HG02938 (cell line): ENCODE data around the gene DAB2IP.

ENCODE experiments used
- ATAC-seq: cut with Tn5 transposase; IDR thresholded peaks from one replicate; pipeline ENCODE4 v1.9.1; 2021; ENCODE audit warnings: mild to moderate bottlenecking, moderate library complexity; ENCODE audit not compliant: unreplicated experiment

DAB2IP gene

DNA sequence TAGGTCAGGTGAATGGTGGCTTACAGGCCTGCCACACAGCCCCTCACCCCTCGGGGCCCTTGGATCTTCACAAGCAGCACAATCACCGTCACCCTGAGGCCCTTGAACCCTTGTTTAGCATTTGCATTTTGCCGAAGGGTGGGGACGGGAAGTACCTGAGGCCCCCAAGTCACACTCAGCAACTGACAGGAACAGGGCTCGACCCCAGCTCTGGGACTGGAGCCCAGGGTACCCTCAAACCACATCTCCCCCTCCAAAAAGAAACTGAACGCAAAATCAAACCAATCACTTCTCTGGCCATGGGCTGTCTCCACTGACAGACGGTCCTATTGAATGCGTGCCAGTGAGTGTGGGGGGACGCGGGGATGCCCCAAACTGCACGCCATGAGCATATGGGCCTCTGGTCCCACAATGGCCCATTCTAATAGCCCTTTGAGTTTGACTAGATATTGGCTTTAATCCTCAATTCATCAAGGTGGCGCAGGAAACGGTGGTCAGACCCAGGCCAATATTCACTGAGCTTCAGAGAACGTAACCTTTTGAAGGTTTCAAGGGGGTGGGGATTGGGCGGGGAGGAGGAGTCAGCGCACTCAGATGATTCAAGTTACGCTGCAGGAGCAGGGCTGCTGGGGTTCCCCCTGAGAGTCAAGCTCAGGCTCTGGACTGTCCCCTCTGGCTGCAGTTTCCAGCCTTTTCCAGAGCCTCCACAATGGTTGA, 176.0 kb downstream of the DAB2IP start:
- ATAC-seq: no peak

DNA sequence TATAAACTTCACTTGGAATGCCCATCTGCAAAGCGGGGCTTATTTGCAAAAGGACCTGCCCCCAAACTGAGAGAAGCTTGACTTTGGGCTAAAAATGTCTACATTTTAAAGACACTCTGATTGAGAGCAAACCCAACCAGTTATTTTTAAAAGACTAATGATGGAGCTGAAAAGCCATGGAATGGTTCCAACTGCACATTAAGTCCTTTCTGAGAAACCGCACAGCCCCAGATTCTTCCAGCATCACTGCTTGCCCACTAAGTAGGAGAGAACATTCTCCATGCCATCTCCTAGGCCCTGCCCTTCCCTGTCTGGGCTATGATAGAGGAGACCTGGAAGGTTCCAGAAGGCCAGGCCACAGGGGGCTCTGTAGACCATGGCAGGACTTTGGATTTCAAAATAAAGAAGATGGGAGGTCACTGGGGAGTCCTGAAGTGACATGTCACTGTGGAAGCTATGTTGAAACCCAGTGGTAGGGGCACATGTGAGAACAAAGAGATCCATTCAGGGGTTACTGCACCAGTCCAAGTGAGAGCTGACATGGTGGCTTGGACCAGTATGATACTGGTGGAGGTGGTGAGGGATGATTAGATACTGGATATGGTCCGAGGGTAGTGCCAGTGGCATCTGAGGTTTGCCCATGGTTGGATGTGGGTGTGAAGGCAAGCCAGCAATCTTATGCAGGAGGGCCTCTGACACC, 179.2 kb downstream of the DAB2IP start:
- ATAC-seq: no peak

DNA sequence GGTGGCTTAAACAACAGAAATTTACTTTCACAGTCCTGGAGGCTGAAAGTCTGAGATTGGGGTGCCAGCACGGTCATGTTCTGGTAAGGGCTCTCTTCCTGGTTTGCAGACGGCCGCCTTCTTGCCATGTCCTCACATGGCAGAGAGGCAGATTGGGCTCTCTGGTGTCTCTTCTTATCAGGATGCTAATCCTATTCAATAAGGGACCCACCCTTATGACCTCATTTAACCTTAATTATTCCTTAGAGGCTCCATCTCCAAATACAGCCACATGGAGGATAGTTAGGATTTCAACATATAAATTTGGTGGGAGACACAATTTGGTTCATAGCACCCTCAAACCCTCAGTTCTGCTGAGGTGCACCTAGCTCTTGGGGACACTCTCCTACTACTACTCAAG, 180.4 kb downstream of the DAB2IP start:
- ATAC-seq: no peak

DNA sequence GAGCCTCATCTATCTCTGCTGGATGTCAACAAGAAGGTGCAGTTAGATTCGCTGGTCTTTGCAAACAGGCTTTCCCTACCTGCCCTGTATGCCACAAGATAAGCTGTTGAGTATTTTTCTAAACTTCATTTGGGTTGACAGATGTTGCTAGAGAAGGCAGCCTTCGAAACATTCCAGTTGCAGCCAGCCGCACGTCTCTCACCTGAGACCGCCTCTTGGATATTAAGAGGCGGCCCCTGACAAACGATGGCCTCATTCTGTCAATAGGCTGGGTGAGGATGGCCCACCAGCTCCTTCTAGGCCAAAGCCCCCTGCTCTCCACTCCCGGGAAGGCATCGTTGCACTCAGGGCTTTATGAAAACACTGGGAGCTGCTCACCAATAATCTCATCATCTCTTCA, 181.6 kb downstream of the DAB2IP start:
- no peak for ATAC-seq
